ENCODE measurements around the gene MBNL2.

Gene MBNL2, protein sequence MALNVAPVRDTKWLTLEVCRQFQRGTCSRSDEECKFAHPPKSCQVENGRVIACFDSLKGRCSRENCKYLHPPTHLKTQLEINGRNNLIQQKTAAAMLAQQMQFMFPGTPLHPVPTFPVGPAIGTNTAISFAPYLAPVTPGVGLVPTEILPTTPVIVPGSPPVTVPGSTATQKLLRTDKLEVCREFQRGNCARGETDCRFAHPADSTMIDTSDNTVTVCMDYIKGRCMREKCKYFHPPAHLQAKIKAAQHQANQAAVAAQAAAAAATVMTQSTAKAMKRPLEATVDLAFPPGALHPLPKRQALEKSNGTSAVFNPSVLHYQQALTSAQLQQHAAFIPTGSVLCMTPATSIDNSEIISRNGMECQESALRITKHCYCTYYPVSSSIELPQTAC

GRCh38 chr13:97221989-97222700 lies at the start of gene MBNL2:
TSS of gene MBNL2 (plus strand) at chr13:97222333. CDS start at chr13:97276236, 53,903 bp downstream.
- in situ Hi-C loops (cut with MboI; ENCODE audit: low sequenced_read_pairs): no loop called here

GRCh38 chr13:97174638-97175037 lies 47.5 kb upstream of the MBNL2 start:
- in situ Hi-C loops (cut with MboI; ENCODE audit: low sequenced_read_pairs): no loop called here

DNA sequence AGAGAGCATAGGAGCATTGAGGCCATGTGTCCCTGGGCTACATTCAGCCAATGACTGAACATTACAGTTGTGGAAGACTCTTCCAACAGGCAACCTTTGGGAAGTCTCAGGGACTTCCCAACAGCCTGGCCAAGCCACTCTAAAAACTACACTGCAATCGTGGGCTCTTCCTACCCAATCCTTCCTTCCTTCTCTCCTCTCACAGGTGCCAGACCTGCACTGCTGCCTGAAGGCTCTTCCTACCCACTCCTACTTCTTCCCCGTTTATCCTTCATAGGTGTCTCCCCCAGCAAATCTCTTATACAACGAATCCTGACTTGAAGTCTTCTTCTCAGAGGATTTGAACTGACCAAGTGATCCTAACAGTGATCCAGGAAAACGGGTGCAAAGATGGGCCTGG lies 47.1 kb upstream of the MBNL2 start:
- in situ Hi-C loops (cut with MboI; ENCODE audit: low sequenced_read_pairs): no loop called here

DNA sequence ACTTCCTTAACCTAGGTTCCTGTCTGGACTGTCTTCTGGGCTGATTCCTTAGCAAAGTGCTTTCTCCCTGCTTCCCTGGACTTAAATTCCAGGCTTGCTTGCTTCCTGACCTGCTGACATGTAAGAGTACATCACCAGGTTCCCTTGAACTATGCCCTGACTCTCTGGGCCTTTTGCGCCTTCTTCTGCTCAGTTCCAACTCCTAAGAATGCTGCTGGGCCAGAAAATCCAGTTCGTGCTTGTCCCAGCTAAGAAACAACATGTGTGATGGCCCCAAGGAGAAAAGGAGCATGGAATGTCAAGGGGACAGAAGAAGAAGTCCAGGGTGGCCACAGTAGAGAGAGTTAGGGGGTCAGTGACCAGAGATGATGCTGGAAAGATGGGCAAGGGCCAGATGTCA lies 42.6 kb upstream of the MBNL2 start:
- in situ Hi-C loops (cut with MboI; ENCODE audit: low sequenced_read_pairs): no loop called here

- in situ Hi-C loops (cut with MboI; ENCODE audit: low sequenced_read_pairs): no loop called here
These were observed 39.8 kb upstream of the MBNL2 start for GRCh38 chr13:97182111-97182890.

GRCh38 chr13:97185291-97185690 lies 36.8 kb upstream of the MBNL2 start:
- in situ Hi-C loops (cut with MboI; ENCODE audit: low sequenced_read_pairs): no loop called here

DNA sequence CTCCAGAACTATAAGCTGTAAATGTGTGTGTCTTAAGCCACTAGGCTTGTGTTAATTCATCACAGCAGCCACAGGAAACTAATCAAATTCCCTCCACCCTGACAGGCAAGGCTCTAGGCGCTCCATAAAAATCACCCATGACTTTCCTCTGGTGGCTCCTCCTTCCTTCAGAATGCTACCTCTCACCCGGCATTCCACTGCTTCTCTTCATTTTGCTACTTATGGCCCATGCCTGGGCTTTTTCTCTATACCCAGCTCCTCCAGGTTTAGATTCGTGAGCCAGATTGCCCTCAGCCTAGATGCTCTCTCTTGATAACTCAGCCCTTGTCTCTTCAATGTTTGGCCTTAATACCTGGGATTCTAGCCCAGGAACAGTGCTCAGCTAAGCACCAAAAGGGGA lies 36.4 kb upstream of the MBNL2 start:
- in situ Hi-C loops (cut with MboI; ENCODE audit: low sequenced_read_pairs): no loop called here

- in situ Hi-C loops (cut with MboI; ENCODE audit: low sequenced_read_pairs): no loop called here
These were observed 33.9 kb upstream of the MBNL2 start for GRCh38 chr13:97188207-97188606.

- in situ Hi-C loops (cut with MboI; ENCODE audit: low sequenced_read_pairs): no loop called here
These were observed 32.2 kb upstream of the MBNL2 start for GRCh38 chr13:97189928-97190327.

DNA sequence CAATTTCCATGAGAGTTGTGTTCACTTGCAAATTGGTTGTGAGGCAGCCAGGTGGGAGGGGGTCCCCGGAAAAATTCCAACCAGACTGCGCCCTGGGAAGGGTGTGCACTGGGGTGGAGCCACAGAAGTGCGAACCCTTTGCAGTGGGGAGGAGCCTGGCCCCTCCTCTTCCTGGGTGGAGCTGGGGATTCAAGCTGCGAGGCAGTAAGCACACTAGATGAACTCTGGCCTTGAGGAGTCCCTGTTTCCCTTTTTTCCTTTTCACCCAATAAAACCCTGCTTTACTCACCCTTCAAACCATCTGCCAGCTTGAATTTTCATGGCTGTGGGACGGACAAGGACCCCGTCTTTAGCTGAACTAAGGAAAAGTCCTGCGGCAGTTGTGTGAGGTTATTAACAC lies 31.0 kb upstream of the MBNL2 start:
- in situ Hi-C loops (cut with MboI; ENCODE audit: low sequenced_read_pairs): no loop called here

GRCh38 chr13:97191615-97192014 lies 30.5 kb upstream of the MBNL2 start:
- in situ Hi-C loops (cut with MboI; ENCODE audit: low sequenced_read_pairs): no loop called here

GRCh38 chr13:97192166-97192565 lies 30.0 kb upstream of the MBNL2 start:
- in situ Hi-C loops (cut with MboI; ENCODE audit: low sequenced_read_pairs): no loop called here

DNA sequence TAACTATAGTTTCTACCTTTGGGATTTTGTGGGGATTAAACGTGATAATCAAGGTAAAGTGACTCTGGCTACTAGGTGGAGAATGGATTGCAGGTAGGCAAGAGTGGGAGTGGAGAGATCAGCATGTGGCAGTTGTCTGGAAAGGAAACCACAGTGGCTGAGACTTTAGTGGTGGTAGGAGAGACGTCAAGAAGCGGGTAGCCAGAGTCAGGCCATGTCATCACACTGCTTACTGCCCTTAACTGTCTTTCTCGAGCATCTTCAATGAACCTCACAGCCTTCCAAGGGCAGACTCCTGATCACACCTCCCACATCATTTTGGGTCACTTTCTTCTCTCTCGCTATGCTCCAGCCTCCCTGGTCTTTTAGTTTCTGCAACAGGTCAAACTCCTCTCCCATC lies 28.6 kb upstream of the MBNL2 start:
- in situ Hi-C loops (cut with MboI; ENCODE audit: low sequenced_read_pairs): no loop called here

DNA sequence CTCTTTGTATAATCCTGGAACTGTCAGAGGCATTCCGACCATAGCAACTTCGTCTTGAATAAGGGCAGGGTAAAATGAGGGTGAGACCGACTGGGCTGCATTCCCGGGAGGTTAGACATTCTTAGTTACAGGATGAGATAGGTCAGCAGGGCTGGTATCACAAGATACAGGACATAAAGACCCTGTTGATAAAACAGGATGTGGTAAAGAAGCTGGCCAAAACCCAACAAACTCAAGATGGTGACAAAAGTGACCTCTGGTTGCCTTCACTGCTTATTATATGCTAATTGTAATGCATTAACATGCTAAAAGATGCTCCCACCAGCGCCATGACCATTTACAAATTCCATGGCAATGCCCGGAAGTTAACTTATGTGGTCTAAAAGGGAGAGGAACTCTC lies 27.7 kb upstream of the MBNL2 start:
- in situ Hi-C loops (cut with MboI; ENCODE audit: low sequenced_read_pairs): no loop called here

GRCh38 chr13:97196340-97196739 lies 25.8 kb upstream of the MBNL2 start:
- in situ Hi-C loops (cut with MboI; ENCODE audit: low sequenced_read_pairs): no loop called here

DNA sequence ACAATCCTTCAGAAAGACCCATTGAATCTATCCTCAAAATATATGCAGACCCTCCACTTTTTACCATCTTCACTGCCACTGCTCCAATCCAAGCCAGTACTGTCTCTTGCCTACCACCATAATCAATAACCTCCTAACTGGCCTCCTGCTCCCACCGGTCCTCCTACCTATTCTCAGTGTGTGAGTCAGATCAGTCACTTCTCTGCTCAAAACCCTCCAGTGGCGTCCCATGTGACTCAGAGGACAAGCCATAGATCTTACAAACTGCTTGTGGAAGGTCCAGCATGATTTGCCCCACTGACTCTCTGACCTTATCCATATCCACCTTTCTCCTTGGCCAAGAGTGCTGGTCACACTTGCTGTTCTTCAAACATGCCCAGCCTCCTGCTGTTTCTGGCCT lies 23.4 kb upstream of the MBNL2 start:
- in situ Hi-C loops (cut with MboI; ENCODE audit: low sequenced_read_pairs): no loop called here

GRCh38 chr13:97199451-97199850 lies 22.7 kb upstream of the MBNL2 start:
- in situ Hi-C loops (cut with MboI; ENCODE audit: low sequenced_read_pairs): no loop called here

DNA sequence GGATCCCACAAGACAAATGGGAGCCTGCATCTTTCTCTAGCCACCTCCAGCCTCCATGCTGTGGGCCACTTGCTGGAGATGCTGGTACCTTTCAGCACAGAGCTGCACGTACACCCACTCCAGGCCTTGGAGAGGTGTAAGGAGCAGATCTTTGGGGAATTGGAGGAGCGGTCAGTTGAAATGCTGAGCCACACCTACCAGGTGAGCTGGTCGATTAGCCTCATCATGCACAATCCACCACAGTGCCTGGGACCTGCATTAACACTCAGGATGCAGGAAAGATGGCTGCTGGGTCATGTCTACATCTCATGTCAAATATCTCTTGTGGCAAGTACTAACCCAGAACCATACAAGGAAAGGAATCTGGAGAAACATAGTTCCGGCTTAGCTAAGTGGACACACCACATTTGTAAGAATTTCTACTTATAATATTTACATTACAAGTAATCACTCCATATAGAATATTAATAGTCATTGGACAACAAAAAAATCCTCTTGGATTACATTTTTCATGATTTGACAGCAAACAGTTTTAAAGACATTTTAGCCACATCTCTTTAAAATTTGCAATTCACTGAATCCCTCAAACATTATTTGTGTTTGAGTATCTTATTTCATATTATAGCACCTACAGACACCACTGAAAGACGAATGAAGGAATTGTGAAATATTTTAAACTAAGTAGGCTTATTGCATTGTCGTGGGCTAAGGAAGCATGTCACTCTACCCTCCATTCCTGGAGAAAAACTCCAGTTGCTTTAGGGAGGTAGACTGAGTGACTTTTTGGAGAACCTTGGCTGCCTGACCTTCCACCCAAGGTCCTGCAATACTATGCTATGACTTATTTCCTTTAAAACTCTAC lies 21.8 kb upstream of the MBNL2 start:
- in situ Hi-C loops (cut with MboI; ENCODE audit: low sequenced_read_pairs): no loop called here

GRCh38 chr13:97202761-97203160 lies 19.4 kb upstream of the MBNL2 start:
- in situ Hi-C loops (cut with MboI; ENCODE audit: low sequenced_read_pairs): no loop called here

GRCh38 chr13:97205465-97205864 lies 16.7 kb upstream of the MBNL2 start:
- in situ Hi-C loops (cut with MboI; ENCODE audit: low sequenced_read_pairs): no loop called here

- in situ Hi-C loops (cut with MboI; ENCODE audit: low sequenced_read_pairs): no loop called here
These were observed 16.2 kb upstream of the MBNL2 start for GRCh38 chr13:97205982-97206381.

All from HL-60/S4 treated with phorbol 12-myristate 13-acetate at 8.2 ng/mL for 4 days and 3 days (cell line).